ENCODE data around the gene NFE2L1. TPM values are rescaled to one million over a fixed set of nuclear protein-coding genes. Genes with fewer than 3 reads are reported as not detected.

Gene NFE2L1
- total and polyA plus RNA-seq, 9 of the 15 experiments (the other 6 are each of a cell fraction or from before 2014, with no cell fraction given): 2.0 to 68.6 (median 39.7) TPM

GRCh38 chr17:48101012-48101720, 53.0 kb downstream of the NFE2L1 start, which contains the start of gene CBX1 (continued):
- TF ChIP-seq TARDBP (IDR thresholded peaks at IDR 0.05) (no peak; the same call in 1 of the 2 replicates), HLTF (IDR thresholded peaks at IDR 0.05) (peak; percentile 15; the same call in 1 of the 2 replicates), TAL1 (IDR thresholded peaks at IDR 0.05) (no peak), FOXO4 (CRISPR knock-in tag; IDR thresholded peaks at IDR 0.05) (no peak), SRSF7 (optimal IDR thresholded peaks at IDR 0.05; ENCODE audit: low read depth, low read length) (no peak), DIDO1 (tag; IDR thresholded peaks at IDR 0.05; ENCODE audit: low read depth) (no peak), STAT5B (CRISPR knock-in tag; IDR thresholded peaks at IDR 0.05) (no peak), SMARCC2 (IDR thresholded peaks at IDR 0.05; ENCODE audit: low read depth) (no peak), PRMT5 (CRISPR knock-in tag; IDR thresholded peaks at IDR 0.05) (no peak), USF2 (CRISPR knock-in tag; IDR thresholded peaks at IDR 0.05) (no peak), BRD4 (IDR thresholded peaks at IDR 0.05) (no peak), FOS (IDR thresholded peaks at IDR 0.05; ENCODE audit: extremely low read depth, insufficient read length) (no peak), XRCC4 (IDR thresholded peaks at IDR 0.05; ENCODE audit: extremely low read depth, insufficient read depth, insufficient read length) (no peak), NFXL1 (CRISPR knock-in tag; IDR thresholded peaks at IDR 0.05) (no peak), CUX1 (CRISPR knock-in tag; IDR thresholded peaks at IDR 0.05) (no peak), SOX6 (IDR thresholded peaks at IDR 0.05) (no peak), TEAD2 (tag; IDR thresholded peaks at IDR 0.05) (no peak), ATF7 (IDR thresholded peaks at IDR 0.05) (peak; percentile 87), PATZ1 (CRISPR knock-in tag; IDR thresholded peaks at IDR 0.05; ENCODE audit: borderline replicate concordance) (no peak)
